ENCODE data around the gene POLR1E.
"Not testable (repeated sequence)": the region's sequence is repeated elsewhere in the genome, so short reads cannot be mapped to it uniquely, and the experiment has no call there.

The POLR1E gene

DNA sequence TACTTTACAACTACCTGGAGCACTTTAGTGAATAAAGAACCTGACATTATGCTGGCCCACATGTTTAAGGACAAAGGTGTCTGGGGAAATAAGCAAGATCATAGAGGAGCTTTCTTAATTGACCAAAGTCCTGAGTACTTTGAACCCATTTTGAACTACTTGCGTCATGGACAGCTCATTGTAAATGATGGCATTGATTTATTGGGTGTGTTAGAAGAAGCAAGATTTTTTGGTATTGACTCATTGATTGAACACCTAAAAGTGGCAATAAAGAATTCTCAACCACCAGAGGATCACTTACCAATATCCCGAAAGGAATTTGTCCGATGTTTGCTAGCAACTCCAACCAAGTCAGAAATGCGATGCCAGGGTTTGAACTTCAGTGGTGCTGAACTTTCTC is 8.3 kb upstream of the POLR1E start:
- not testable (repeated sequence) for H3K27ac Mint-ChIP-seq; H3K36me3 Mint-ChIP-seq; DNase-seq (ENCODE audit: low spot score in 2 of 2); H3K4me3 Mint-ChIP-seq; ATAC-seq; H3K9me3 Mint-ChIP-seq; H3K4me1 Mint-ChIP-seq

DNA sequence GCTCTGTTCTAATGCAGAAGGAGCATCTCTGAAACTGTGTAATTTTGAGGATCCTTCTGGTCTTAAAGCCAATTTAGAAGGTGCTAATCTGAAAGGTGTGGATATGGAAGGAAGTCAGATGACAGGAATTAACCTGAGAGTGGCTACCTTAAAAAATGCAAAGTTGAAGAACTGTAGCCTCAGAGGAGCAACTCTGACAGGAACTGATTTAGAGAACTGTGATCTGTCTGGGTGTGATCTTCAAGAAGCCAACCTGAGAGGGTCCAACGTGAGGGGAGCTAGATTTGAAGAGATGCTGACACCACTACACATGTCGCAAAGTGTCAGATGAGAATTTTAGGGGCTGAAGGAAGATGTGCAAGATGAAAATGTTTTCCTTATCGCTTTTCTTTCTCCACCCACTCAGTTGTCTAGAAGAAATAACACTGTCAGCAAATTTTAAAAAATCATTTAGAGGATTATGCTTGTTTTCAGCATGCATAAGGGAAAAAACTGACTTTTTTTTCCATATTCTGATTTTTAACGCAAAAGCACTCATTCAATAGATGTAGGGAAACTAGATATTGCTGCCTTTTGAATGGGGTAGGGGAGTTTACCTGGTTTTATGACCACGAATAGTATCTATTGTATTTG is 7.6 kb upstream of the POLR1E start:
- H3K4me1 Mint-ChIP-seq; H3K4me3 Mint-ChIP-seq; DNase-seq (ENCODE audit: low spot score in 2 of 2): not testable (repeated sequence)

DNA sequence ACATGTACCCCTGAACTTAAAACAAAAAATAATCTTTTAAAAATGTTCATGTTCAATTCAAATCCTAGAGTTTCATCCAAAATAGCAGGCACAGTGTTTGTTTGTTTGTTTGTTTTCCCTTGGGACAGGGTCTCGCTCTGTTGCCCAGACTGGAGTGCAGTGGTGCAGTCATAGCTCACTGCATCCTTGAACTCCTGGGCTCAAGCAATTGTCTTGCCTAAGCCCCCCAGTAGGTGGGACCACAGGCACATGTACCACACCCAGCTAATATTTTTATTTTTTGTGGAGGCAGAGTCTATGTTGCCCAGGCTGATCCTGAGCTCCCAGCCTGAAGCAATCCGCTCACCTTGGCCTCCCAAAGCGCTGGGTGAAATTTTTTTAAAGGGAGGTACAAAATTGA is 5.0 kb upstream of the POLR1E start:
- Mint-ChIP-seq H3K36me3 (no peaks in the 10 kb centered on the region), H3K9me3 (no peaks in the 10 kb centered on the region), H3K27ac (no peak overlapping the region), H3K4me1 (peaks cover 10% of the 10 kb centered on the region), H3K4me3 (no peak overlapping the region)
- DNase-seq (ENCODE audit: low spot score in 2 of 2), result no peak
- no peak for ATAC-seq

More for the DNA sequence above, 7.6 kb upstream of the POLR1E start:
- H3K36me3 Mint-ChIP-seq, H3K9me3 Mint-ChIP-seq, H3K27ac Mint-ChIP-seq, ATAC-seq: not testable (repeated sequence)

DNA sequence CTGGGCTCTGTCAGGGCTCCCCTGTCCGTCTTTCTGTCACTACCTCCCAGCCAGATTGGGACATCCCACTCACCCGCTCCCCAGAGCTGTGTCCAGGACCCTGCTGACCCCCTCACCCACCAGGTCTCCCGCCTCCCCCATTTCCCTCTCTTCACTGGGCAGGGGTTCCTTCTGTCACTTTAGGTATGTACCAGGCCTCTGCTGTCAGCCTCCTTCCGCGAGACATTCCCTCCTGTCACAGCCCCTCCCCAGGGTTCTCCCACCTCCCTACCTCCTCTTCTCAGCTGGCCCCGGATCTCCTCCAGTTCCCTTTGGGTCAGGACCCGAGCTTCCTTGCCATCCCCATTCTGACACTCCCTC is 488 bp downstream of the POLR1E start:
- ATAC-seq (no peak), DNase-seq (ENCODE audit: low spot score in 2 of 2) (no peak)
- H3K9me3 Mint-ChIP-seq, result no peaks in the 10 kb centered on the region
- peaks cover 42% of the 10 kb centered on the region for H3K4me1 Mint-ChIP-seq
- H3K27ac Mint-ChIP-seq, result peak overlapping the region; percentile 94
- H3K4me3 Mint-ChIP-seq, result peak overlapping the region; percentile 92
- H3K36me3 Mint-ChIP-seq, result peaks cover 46% of the 10 kb centered on the region

DNA sequence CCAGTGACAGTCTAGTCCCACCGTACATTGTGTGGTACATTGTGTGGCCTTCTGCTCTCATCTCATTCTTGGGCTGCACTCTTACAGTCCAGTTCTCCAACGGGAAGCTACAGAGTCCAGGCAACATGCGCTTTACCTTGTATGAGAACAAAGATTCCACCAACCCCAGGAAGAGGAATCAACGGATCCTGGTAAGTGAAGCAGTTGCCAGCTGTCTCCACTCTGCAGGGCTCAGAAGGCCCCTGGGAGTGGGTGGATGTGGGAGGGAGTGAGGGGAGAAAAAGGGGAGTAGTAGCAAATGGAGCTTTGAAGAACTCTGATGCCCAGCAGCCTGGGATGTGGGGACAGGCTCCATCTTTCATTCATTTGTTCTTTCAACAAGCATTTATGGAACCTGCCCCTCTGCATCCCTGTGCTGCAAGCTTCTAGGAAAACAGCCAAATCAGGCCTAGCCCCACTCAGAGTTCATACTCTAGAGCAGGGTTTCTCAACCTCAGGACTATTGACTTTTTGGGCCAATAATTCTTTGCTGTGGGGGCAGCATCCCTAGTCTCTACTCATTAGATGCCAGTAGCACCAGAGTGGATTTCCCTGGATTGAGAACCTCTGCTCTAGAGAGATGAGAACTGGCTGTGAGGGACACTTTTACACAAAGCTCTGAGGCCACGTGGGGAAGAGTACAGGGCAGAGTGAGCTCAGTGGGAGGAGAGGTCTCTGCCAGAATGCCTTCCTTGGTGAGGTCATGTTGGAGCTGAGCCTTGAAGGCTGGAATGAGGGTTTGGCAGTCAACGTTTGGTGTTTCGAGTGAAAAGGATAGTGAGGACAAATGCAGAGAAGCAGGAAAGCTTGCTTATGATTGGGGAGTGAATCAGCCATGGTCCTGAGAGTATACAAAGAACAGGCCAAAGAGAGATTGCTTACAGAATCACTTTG is 1.1 kb downstream of the POLR1E start:
- Mint-ChIP-seq H3K27ac (peak overlapping the region; percentile 94), H3K36me3 (peaks cover 52% of the 10 kb centered on the region), H3K4me3 (peak overlapping the region; percentile 92), H3K4me1 (peaks cover 42% of the 10 kb centered on the region), H3K9me3 (no peaks in the 10 kb centered on the region)
- DNase-seq (ENCODE audit: low spot score in 2 of 2) (peak in 1 of 2 donors; percentile 56), ATAC-seq (no peak)

DNA sequence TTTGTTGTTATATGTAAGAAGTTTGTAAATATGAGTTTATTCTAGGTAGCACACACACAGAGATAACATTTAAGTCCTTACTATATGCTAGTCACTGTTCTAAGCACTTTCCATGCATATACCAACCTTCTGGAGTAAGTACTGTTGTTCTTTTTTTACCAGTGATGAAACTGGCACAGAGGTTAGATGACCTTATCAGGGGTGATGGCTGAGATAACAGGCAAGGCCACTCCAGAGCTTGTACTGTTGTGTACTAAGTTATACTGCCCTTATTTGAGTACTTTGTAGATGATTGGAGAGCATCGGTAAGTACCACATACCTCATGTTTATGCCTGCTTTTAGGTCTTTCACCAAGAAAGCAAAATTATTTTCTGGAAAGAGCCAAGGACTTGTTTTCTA is 6.2 kb downstream of the POLR1E start:
- peaks cover 24% of the 10 kb centered on the region for H3K4me1 Mint-ChIP-seq

DNA sequence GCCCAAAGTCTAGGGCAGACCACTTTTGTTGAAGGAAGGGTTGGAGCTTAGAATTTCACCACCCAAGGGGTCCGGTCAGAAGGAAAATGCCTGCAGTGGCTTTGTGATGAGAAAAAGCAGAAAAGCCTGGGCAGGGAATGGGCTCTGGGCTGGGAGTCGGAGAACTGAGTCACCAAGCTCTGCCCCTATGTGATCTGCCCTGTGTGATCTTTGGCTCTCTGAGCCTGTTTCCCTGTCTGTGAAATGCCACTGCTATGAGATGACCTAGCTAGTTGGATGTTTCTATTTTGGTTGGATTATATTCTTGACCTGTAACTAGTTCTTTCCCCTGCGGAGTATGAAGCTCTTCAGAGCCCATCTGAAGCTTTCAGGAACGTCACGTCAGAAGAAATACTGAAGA is 9.8 kb downstream of the POLR1E start:
- Mint-ChIP-seq H3K4me1 (peaks cover 2% of the 10 kb centered on the region), H3K27ac (no peak overlapping the region), H3K9me3 (no peaks in the 10 kb centered on the region), H3K36me3 (peaks cover 100% of the 10 kb centered on the region), H3K4me3 (no peak overlapping the region)
- DNase-seq (ENCODE audit: low spot score in 2 of 2) (no peak), ATAC-seq (no peak)

More for the DNA sequence above, 6.2 kb downstream of the POLR1E start:
- H3K9me3 Mint-ChIP-seq, result no peaks in the 10 kb centered on the region
- no peak overlapping the region for H3K27ac Mint-ChIP-seq
- DNase-seq (ENCODE audit: low spot score in 2 of 2) (no peak), ATAC-seq (no peak)
- no peak overlapping the region for H3K4me3 Mint-ChIP-seq
- peaks cover 94% of the 10 kb centered on the region for H3K36me3 Mint-ChIP-seq

DNA sequence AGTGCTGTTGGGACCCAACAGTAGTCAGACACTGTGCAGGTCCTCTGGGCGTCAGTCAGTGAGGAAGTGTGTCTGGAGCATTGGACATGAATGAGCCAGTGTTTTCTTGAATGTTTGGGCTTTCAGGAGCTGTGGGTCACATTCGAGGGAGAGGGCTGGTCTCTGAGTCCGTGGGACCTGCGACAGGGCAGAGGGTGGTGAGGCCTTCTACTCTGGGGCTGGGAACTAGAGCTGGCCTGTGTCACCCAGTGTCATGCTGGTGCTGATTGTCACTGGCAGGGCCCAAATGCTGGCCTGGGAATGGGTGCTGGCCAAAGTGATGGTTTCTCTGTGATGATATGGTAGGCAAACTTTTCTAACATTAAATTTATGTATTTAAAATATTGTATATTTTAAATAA is 10.3 kb downstream of the POLR1E start:
- Mint-ChIP-seq H3K4me3 (no peak overlapping the region), H3K4me1 (no peaks in the 10 kb centered on the region), H3K9me3 (no peaks in the 10 kb centered on the region), H3K27ac (no peak overlapping the region), H3K36me3 (peaks cover 100% of the 10 kb centered on the region)
- DNase-seq (ENCODE audit: low spot score in 2 of 2) (no peak), ATAC-seq (no peak)

DNA sequence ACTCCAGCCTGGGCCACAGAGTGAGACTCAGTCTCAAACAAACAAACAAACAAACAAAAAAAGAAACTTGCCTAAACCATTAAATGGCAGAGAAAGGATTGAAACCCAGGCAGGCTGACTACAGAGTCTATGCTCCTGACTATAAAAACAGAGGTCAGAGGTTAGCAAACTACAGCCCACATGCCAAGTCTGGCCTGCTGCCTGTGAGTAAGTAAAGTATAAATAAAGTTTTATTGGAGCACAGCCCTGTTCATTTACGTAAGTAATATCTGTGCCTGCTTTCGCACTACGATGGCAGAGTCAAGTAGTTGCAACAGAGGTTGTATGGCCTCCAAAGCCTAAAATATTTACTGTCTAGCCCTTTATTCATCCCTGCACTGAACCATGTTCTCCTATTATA is 11.6 kb downstream of the POLR1E start:
- Mint-ChIP-seq H3K36me3 (peaks cover 100% of the 10 kb centered on the region), H3K4me1 (peaks cover 6% of the 10 kb centered on the region), H3K27ac (no peak overlapping the region), H3K9me3 (no peaks in the 10 kb centered on the region), H3K4me3 (no peak overlapping the region)
- no peak for DNase-seq (ENCODE audit: low spot score in 2 of 2)
- no peak for ATAC-seq

DNA sequence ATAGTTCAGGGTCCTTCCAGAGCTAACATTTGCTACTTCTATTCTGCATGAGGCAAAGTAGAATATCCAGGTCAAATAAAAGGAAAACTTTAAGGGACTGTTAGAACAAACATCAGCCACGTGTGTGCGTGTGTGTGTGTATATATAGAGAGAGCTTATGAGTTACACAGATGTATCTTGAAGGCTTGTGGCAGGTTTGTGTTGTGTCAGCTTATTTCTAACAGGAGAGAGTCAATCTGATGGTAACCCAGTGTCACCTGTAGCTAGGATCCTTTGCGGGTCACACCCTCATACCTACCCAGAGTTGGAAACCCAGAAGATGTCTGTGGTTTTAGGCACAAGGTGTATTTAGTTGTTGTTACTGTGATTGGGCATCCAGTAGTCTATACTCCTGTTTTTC is 12.7 kb downstream of the POLR1E start:
- no peaks in the 10 kb centered on the region for H3K9me3 Mint-ChIP-seq
- peaks cover 16% of the 10 kb centered on the region for H3K4me1 Mint-ChIP-seq
- H3K27ac Mint-ChIP-seq, result no peak overlapping the region
- DNase-seq (ENCODE audit: low spot score in 2 of 2), result no peak
- peaks cover 100% of the 10 kb centered on the region for H3K36me3 Mint-ChIP-seq
- no peak overlapping the region for H3K4me3 Mint-ChIP-seq
- ATAC-seq, result no peak

DNA sequence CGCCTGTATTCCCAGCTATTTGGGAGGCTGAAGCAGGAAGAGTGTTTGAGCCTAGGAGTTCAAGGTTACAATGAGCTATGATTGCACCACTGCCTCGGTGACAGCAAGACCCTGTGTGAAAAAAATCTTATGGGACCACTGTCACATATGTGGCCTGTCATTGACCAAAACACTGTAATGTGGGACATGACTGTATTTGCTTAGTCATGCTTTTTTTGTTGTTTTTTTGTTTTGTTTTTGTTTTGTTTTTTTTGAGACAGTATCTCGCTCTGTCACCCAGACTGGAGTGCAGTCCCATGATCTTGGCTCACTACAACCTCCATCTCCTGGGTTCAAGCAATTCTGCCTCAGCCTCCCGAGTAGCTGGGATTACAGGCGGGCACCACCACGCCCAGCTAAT is 13.5 kb downstream of the POLR1E start:
- no peak for DNase-seq (ENCODE audit: low spot score in 2 of 2)
- Mint-ChIP-seq H3K4me3 (no peak overlapping the region), H3K36me3 (peaks cover 100% of the 10 kb centered on the region), H3K9me3 (no peaks in the 10 kb centered on the region), H3K27ac (no peak overlapping the region), H3K4me1 (peaks cover 25% of the 10 kb centered on the region)
- ATAC-seq, result no peak

DNA sequence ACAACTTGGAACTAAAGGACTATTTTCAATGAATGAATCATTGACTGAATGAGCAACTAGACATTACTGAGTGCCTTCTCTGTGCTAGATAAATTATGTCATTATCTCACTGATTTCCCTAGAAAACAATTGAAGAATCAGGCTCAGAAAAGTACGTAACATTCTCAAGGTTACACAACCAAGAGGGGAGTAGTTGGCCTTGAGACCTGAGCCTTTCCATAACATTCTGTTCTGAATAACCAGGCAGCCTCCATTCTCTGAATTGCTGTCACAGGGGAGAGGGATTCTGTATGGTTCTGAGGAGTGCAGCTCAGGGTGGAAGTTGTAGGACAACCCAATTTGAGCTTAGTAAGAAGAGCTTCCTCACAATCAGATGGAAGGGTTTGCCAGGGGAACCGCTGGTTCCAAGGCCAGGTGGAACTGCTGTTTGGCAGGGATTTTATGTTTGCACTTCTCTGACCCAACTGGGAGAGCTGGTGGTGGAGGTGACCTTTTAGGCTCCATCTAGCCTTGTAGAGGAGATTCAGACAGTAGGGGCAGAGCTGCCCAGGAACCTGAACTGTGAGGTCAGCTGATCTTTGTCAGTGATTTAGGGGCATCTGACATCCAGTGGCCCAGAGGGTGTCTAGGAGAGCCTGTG is 16.3 kb downstream of the POLR1E start:
- peaks cover 50% of the 10 kb centered on the region for H3K4me1 Mint-ChIP-seq
- H3K9me3 Mint-ChIP-seq, result no peaks in the 10 kb centered on the region
- no peak for DNase-seq (ENCODE audit: low spot score in 2 of 2)
- H3K4me3 Mint-ChIP-seq, result no peak overlapping the region
- peak overlapping the region; percentile 93 for H3K27ac Mint-ChIP-seq
- peaks cover 97% of the 10 kb centered on the region for H3K36me3 Mint-ChIP-seq
- no peak for ATAC-seq

DNA sequence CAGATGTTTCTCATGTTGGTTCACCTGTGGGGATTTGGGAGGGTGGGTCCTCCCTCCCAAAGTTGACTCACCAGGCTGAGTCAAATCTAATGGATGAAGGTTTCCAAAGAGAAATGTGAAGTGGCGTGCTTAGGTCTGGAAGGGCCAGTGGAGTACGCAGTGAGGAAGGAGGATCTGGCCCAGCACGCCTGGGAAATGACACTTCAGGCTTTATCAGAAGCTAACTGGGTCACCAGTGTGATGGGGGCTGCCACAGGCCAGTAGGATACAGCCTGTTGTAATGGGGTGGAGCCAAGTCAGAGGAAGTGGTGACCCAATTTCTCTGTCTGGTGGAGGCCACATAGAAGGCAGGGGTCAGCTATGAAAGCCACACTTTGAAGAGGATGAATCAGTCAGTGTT is 18.0 kb downstream of the POLR1E start:
- Mint-ChIP-seq H3K9me3 (no peaks in the 10 kb centered on the region), H3K27ac (peak overlapping the region; percentile 93), H3K4me1 (peaks cover 66% of the 10 kb centered on the region), H3K4me3 (peak overlapping the region; percentile 63), H3K36me3 (peaks cover 94% of the 10 kb centered on the region)
- ATAC-seq (peak; percentile 98), DNase-seq (ENCODE audit: low spot score in 2 of 2) (peak in 1 of 2 donors; percentile 63)

DNA sequence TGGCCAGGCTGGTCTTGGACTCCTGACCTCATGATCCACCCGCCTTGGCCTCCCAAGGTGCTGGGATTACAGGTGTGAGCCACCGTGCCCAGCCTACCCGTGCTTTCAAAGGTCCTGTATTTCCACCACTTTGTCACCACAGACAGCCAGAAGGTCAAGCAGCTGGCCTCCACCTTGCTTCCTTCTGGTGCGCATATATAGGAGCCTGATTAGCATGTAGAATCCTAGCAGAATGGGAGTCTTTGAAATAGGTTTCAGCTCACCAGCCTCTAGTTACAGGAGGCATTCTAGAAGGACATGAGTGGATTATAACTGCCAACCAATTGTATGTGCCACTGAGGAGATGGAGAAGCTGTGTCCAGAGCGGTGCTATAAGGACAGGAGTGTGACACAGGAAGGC is 18.9 kb downstream of the POLR1E start:
- Mint-ChIP-seq H3K4me1 (peaks cover 74% of the 10 kb centered on the region), H3K36me3 (peaks cover 87% of the 10 kb centered on the region), H3K9me3 (no peaks in the 10 kb centered on the region), H3K4me3 (peak overlapping the region; percentile 63), H3K27ac (peak overlapping the region; percentile 93)
- ATAC-seq (no peak), DNase-seq (ENCODE audit: low spot score in 2 of 2) (no peak)

DNA sequence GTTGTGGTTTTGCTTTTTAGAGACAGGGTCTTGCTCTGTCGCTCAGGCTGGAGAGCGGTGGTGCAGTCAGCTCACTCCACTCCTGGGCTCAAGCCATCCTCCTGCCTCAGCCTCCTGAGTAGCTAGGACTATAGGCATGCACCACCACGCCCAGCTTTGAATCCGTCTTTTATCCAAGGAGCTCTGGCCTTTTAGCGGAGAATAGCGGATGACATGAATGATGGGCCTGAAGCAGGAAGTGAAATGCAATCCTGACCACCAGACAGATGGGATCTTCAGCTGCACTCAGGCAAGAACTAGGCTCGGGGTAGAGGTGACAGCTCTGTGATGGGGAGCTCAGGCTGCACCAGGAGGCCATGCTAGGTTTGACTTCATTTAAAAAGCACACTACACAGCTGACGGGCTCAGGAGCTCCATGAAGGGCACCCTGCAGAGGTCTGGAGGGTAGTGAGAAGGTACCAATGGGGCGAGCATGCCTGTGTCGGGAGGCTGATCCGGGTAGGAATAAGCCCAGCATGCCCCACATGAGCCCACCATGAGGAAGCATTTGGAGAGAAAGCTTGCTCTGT is 21.9 kb downstream of the POLR1E start:
- peaks cover 62% of the 10 kb centered on the region for H3K36me3 Mint-ChIP-seq
- DNase-seq (ENCODE audit: low spot score in 2 of 2), result no peak
- no peaks in the 10 kb centered on the region for H3K9me3 Mint-ChIP-seq
- peak overlapping the region; percentile 36 for H3K27ac Mint-ChIP-seq
- no peak for ATAC-seq
- peaks cover 82% of the 10 kb centered on the region for H3K4me1 Mint-ChIP-seq
- peak overlapping the region; percentile 63 for H3K4me3 Mint-ChIP-seq
